ENCODE results near the gene SCLY.

DNA sequence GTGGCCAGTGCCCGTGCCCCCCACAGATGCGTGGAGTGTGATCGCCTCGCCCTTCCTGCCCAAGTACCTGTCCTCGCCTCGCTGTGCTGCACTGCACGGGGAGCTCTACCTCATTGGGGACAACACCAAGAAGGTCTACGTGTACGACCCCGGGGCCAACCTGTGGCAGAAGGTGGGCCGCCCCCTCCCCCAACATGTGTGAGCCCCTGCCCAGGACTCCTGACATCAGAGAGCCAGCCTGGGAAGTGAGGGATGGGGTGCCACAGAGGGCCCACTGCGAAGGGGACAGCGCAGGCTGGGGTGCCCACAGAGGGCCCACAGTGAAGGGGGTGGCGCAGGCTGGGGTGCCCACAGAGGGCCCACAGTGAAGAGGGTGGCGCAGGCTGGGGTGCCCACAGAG is 88.2 kb downstream of the SCLY start:
- TF ChIP-seq CTCF (conservative IDR thresholded peaks at IDR 0.05 in 1 of 2, IDR thresholded peaks at IDR 0.05 in 1 of 2; ENCODE audit: low read depth in 1 of 2, low read length in 2 of 2) (no peak), EZH2 (IDR thresholded peaks at IDR 0.05; ENCODE audit: low read length, missing control alignments) (no peak)
